NCI-H524 treated with DMSO at 0.1 percent for 48 hours (cell line): ENCODE results near the gene EYA2.
"Not testable (repeated sequence)": the region's sequence is repeated elsewhere in the genome, so short reads cannot be mapped to it uniquely, and the experiment has no call there.

Experiments used
- DNase-seq: peaks from one replicate; lab custom pipeline; 2025; lab: John Stamatoyannopoulos, UW

EYA2 gene

GRCh38 chr20:46930640-46931339 lies 36.1 kb downstream of the EYA2 start:
- no peak for DNase-seq

GRCh38 chr20:46931699-46932098 lies 37.1 kb downstream of the EYA2 start:
- no peak for DNase-seq

- DNase-seq: not testable (repeated sequence)
These were observed 37.8 kb downstream of the EYA2 start for GRCh38 chr20:46932439-46932838.

- DNase-seq: peak; percentile 75
These were observed 38.5 kb downstream of the EYA2 start for GRCh38 chr20:46933150-46933549.

GRCh38 chr20:46934746-46935287 lies 40.2 kb downstream of the EYA2 start:
- DNase-seq: no peak

- DNase-seq: no peak
These were observed 40.9 kb downstream of the EYA2 start for GRCh38 chr20:46935394-46936017.

- DNase-seq: peak; percentile 19
These were observed 41.9 kb downstream of the EYA2 start for GRCh38 chr20:46936415-46937156.

- DNase-seq: no peak
These were observed 42.5 kb downstream of the EYA2 start for GRCh38 chr20:46937157-46937523.

- DNase-seq: no peak
These were observed 43.0 kb downstream of the EYA2 start for GRCh38 chr20:46937533-46938226.

GRCh38 chr20:46938434-46938833 lies 43.8 kb downstream of the EYA2 start:
- DNase-seq: no peak

GRCh38 chr20:46939031-46939965 lies 44.7 kb downstream of the EYA2 start:
- DNase-seq: peak; percentile 27

GRCh38 chr20:46940616-46941015 lies 46.0 kb downstream of the EYA2 start:
- no peak for DNase-seq

GRCh38 chr20:46941404-46941803 lies 46.8 kb downstream of the EYA2 start:
- no peak for DNase-seq

- no peak for DNase-seq
These were observed 49.4 kb downstream of the EYA2 start for GRCh38 chr20:46943861-46944591.

- no peak for DNase-seq
These were observed 50.8 kb downstream of the EYA2 start for GRCh38 chr20:46945465-46945864.

- DNase-seq: no peak
These were observed 51.6 kb downstream of the EYA2 start for GRCh38 chr20:46946181-46946624.

GRCh38 chr20:46946796-46947195 lies 52.2 kb downstream of the EYA2 start:
- no peak for DNase-seq

GRCh38 chr20:46948081-46948480 lies 53.4 kb downstream of the EYA2 start:
- DNase-seq: no peak

- DNase-seq: no peak
These were observed 56.8 kb downstream of the EYA2 start for GRCh38 chr20:46951405-46951804.

- no peak for DNase-seq
These were observed 57.3 kb downstream of the EYA2 start for GRCh38 chr20:46951840-46952497.
